ENCODE measurements around the gene HPCAL1.

DNA sequence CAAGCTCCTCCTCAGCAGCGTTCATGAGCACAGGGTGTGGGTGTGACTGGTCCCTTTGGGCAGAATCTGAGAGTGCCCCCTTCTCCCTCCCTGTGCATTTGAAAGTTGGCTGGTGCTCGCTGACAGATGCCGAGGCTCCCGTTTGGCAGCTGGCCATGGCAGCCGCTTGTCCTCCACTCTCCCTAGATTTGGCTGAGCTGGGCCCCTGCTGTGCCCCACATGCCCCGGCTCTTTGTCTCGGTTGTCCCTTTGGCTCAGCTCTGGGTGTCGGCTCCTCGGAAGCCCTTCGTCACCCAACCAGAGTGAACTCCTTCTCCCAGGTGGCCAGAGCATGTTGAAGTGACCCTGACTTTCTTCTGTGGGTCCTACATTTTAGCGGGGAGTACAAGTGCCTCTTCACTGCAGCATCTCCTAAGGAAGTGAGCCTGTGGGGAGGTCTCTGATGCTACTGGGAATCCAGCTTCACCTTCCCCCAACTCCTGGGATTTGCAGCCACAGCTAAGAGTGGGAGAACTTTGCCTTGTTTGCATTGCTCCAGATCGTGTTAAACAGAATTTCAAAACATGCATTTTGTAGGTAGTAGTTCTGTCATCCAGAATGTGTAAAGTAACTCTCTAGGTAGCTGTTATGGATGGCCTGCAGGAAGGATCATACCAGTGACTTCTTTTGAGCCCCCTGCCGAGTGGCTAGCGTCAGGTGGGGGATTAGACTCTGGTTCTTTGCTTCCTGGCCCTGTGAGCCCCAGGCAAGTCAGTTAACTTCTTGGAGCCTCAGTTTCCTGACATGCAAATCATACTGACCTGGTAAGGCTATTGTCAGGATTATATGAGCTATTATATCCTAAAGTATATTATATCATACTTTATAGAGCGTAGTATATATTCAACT lies 24.2 kb downstream of the HPCAL1 start:
- TF ChIP-seq, protein P1, sequence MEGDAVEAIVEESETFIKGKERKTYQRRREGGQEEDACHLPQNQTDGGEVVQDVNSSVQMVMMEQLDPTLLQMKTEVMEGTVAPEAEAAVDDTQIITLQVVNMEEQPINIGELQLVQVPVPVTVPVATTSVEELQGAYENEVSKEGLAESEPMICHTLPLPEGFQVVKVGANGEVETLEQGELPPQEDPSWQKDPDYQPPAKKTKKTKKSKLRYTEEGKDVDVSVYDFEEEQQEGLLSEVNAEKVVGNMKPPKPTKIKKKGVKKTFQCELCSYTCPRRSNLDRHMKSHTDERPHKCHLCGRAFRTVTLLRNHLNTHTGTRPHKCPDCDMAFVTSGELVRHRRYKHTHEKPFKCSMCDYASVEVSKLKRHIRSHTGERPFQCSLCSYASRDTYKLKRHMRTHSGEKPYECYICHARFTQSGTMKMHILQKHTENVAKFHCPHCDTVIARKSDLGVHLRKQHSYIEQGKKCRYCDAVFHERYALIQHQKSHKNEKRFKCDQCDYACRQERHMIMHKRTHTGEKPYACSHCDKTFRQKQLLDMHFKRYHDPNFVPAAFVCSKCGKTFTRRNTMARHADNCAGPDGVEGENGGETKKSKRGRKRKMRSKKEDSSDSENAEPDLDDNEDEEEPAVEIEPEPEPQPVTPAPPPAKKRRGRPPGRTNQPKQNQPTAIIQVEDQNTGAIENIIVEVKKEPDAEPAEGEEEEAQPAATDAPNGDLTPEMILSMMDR (IDR thresholded peaks at IDR 0.05; ENCODE audit: low read depth, low read length, poor library complexity, severe bottlenecking): no peak
- TF ChIP-seq EZH2phosphoT487 (IDR thresholded peaks at IDR 0.05; ENCODE audit: borderline replicate concordance, low read length): no peak
